Naive thymus-derived CD8-positive, alpha-beta T cell (primary cell): ENCODE measurements around the gene CMTR1. TPM values are rescaled to one million over a fixed set of nuclear protein-coding genes. Genes with fewer than 3 reads are reported as not detected.

Experiments
- ATAC-seq, 2 donors: fragments of 150-1000 bp; cut with Tn5 transposase in 1 of 2; sonication (Bioruptor Pico), chemical (Tn5 transposase) in 1 of 2; 1 replicate in 1 of 2; 2 replicates in 1 of 2; pipeline ENCODE4 v1.10.0; 2021; ENCODE audit warnings: mild to moderate bottlenecking in 2 of 2, moderate library complexity in 2 of 2
- POLR2A ChIA-PET: fragments of 350-600 bp; sonication (Branson Sonifier 250); formaldehyde crosslinking; loops from one replicate; lab custom pipeline; 2021; ENCODE audit warnings: antibody characterized with exemption; lab: Charles Lee
- DNase-seq, 10 donors: peaks; one replicate each; pipeline versions ENCODE4 v3.0.0 to v3.0.0-alpha.2; 2020 to 2022
- H3K27ac Mint-ChIP-seq, 10 donors: one replicate each; pipeline ENCODE4 v1.8.0; 2020 to 2022; ENCODE audit warnings: mild to moderate bottlenecking in 10 of 10, mixed read lengths in 10 of 10, moderate library complexity in 4 of 10, inconsistent platforms in 1 of 10
- H3K27me3 Mint-ChIP-seq, 5 donors: one replicate each; pipeline ENCODE4 v1.8.0; 2021 to 2022; ENCODE audit warnings: mixed read lengths in 5 of 5
- H3K36me3 Mint-ChIP-seq, 3 donors: one replicate each; pipeline ENCODE4 v1.8.0; 2020 to 2022; ENCODE audit warnings: mixed read lengths in 3 of 3, mild to moderate bottlenecking in 2 of 3, inconsistent platforms in 1 of 3
- H3K4me1 Mint-ChIP-seq, 4 donors: one replicate each; pipeline ENCODE4 v1.8.0; 2021 to 2022; ENCODE audit warnings: mixed read lengths in 4 of 4
- H3K4me3 Mint-ChIP-seq, 10 donors: one replicate each; pipeline ENCODE4 v1.8.0; 2020 to 2022; ENCODE audit warnings: mild to moderate bottlenecking in 10 of 10, mixed read lengths in 10 of 10, moderate library complexity in 6 of 10, inconsistent platforms in 1 of 10
- H3K9me3 Mint-ChIP-seq, 9 donors: one replicate each; pipeline ENCODE4 v1.8.0; 2020 to 2022; ENCODE audit warnings: mixed read lengths in 9 of 9, mild to moderate bottlenecking in 3 of 9, inconsistent platforms in 1 of 9, moderate library complexity in 1 of 9
- polyA plus RNA-seq, 3 donors: library from polyadenylated mRNA; unstranded; fragments of 300-500 nt; fragmentation: Illumina TruSeq; gene quantifications; one replicate each; pipeline ENCODE4 v1.2.3, GENCODE V29; 2021
- total RNA-seq, 8 experiments: library from RNA in 2 of 8; stranded (reverse) in 2 of 8; gene quantifications; one replicate each; pipeline ENCODE4 v1.2.3 and lab custom pipeline; 2021 to 2026

CMTR1 gene
- total and polyA plus RNA-seq, 5 experiments from 2014 or later: 19.2 to 66.8 (median 28.0) TPM

DNA sequence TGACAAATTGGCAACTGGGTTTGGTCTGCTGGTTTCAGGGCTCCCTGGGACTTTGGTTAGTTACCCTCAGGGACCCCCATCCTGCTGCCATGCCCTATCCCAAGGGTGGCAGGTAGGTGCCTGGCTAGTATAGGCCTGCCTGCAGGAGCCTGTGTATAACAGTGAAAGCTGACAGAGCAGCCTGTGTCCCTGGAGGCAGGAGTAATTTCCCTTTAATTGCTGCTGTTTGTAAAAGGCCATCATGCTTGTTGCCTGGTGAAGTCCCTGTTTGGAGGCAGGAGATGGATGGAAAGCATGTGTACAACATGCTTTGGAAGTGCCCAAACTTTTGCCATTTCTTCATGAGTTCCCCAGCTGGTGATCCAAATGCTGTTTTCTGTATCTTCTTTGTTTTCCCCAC is 30.1 kb downstream of the CMTR1 start:
- ATAC-seq (no peak), DNase-seq (no peak)
- POLR2A ChIA-PET: no interaction called here
- peaks cover 0 to 8% (median 0%) of the 10 kb centered on the region in 9 donors for H3K9me3 Mint-ChIP-seq
- peak overlapping the region in 2 of 10 donors; percentile 10 to 20 for H3K27ac Mint-ChIP-seq
- no peaks in the 10 kb centered on the region for H3K27me3 Mint-ChIP-seq
- peaks cover 21 to 94% (median 59%) of the 10 kb centered on the region in 3 donors for H3K36me3 Mint-ChIP-seq
- peaks cover 0 to 3% (median 0%) of the 10 kb centered on the region in 4 donors for H3K4me1 Mint-ChIP-seq
- H3K4me3 Mint-ChIP-seq: no peak overlapping the region

DNA sequence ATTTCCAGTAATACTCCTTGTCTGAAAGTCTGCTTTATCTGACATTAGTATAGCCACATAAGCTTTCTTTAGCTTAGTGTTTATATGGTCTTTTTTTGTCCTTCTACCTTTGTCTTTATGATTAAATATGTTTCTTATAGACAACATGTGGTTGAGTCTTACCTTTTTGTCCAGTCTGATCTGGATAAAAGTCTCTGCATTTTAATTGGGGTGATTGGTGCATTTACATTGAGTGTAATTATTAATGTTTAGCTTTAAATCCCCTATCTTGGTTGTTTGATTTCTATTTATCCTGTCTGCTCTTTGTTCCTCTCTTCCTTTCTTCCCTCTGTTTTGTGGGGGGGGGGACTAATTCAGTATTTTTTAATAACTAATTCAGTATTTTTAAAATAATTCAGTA is 34.7 kb downstream of the CMTR1 start:
- H3K27ac Mint-ChIP-seq: no peak overlapping the region
- peaks cover 0 to 8% (median 0%) of the 10 kb centered on the region in 9 donors for H3K9me3 Mint-ChIP-seq
- ATAC-seq (no peak), DNase-seq (no peak)
- H3K36me3 Mint-ChIP-seq: peaks cover 16 to 89% (median 44%) of the 10 kb centered on the region in 3 donors
- no peak overlapping the region for H3K4me3 Mint-ChIP-seq
- POLR2A ChIA-PET: no interaction called here
- H3K4me1 Mint-ChIP-seq: peaks cover 0 to 2% (median 0%) of the 10 kb centered on the region in 4 donors
- no peaks in the 10 kb centered on the region for H3K27me3 Mint-ChIP-seq

DNA sequence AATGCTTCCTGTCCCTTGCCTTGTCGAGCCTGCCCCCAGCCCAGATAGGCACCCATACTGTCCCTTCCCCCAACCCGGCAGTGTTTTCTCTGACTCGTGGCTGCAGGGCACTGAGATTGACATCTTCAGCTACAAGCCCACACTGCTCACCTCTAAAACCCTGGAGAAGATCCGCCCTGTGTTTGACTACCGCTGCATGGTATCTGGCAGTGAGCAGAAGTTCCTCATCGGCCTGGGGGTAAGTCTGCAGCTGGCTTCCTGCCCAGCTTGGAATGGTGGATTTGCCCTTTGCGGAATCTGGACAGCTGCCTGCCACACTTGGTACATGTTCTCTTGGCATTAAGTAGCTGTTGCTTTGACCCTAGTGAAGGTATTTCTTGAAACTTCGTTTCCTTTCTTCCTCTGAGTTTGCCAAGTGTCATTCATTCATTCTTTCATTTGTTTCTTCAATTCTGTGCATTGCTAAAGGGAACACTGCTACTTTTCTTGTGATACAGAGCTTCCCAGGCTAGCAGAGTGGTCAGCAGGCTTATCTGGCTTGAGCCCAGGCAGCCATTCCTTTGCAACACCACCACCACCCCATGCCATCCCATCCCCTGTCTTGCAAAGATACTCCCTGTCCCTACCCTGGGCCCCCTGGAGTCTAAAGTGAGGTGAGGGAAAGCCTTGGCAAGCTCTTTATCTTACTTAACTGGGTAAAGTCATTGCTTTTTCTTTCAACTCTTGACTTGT is 40.5 kb downstream of the CMTR1 start:
- no peaks in the 10 kb centered on the region for H3K27me3 Mint-ChIP-seq
- ATAC-seq: no peak
- H3K9me3 Mint-ChIP-seq: no peaks in the 10 kb centered on the region
- POLR2A ChIA-PET: no interaction called here
- H3K4me1 Mint-ChIP-seq: peaks cover 0 to 4% (median under 1%) of the 10 kb centered on the region in 4 donors
- no peak overlapping the region for H3K4me3 Mint-ChIP-seq
- H3K27ac Mint-ChIP-seq: peak overlapping the region in 4 of 10 donors; percentile 5 to 62 (median 18)
- DNase-seq: no peak
- peaks cover 9 to 88% (median 23%) of the 10 kb centered on the region in 3 donors for H3K36me3 Mint-ChIP-seq

DNA sequence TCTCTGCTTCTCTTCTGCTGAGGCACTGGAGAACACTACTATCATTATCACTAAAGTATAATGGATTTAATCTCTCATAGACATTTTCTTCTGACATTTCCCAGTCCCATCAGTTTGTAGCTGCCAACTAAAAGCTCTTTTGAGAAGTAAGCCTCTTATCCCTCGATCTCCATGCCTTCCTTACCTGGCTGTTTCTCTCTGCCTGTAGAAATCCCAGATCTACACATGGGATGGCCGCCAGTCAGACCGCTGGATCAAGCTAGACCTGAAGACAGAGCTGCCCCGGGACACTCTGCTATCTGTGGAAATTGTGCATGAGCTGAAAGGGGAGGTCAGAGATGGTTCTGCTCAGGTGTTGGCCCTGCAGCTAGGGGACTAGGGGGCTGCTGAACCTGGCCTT is 41.3 kb downstream of the CMTR1 start:
- Mint-ChIP-seq H3K9me3 (no peaks in the 10 kb centered on the region), H3K36me3 (peaks cover 9 to 90% (median 23%) of the 10 kb centered on the region in 3 donors), H3K4me3 (no peak overlapping the region), H3K27ac (peak overlapping the region in 2 of 10 donors; percentile 5 to 42), H3K4me1 (peaks cover 0 to 4% (median under 1%) of the 10 kb centered on the region in 4 donors), H3K27me3 (no peaks in the 10 kb centered on the region)
- POLR2A ChIA-PET: interaction anchor here (0.6 kb wide), 1 partner anchor 49 kb away, joined by 3 read pairs; no protein-coding TSS in a partner anchor
- DNase-seq (no peak), ATAC-seq (no peak)

DNA sequence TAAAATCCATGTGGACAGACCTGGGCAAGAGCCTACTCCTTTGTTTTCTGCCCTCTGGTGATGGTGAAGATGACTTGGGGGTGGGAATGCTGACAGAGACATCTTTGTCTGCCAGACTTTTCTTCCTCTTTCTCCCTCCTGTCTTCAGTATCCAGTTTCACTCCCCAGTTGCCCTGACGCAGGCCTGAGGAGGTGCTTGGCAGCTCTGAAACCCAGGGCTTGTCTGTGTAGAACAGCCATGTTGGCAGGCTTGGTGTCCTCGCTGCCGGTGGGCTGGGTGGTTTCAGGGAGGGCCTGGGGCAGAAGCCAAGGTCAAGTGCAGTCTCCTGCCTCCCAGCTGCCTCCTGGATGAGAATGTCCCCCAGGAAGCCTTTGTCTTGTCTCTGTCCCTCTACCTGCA is 44.2 kb downstream of the CMTR1 start:
- no peak for DNase-seq
- Mint-ChIP-seq H3K4me3 (no peak overlapping the region), H3K9me3 (no peaks in the 10 kb centered on the region), H3K27me3 (no peaks in the 10 kb centered on the region), H3K36me3 (peaks cover 3 to 79% (median 22%) of the 10 kb centered on the region in 3 donors), H3K27ac (peak overlapping the region in 2 of 10 donors; percentile 11 to 34), H3K4me1 (peaks cover 0 to 4% (median 0%) of the 10 kb centered on the region in 4 donors)
- no peak for ATAC-seq
- POLR2A ChIA-PET: interaction anchor here (1.1 kb wide), 1 partner anchor 44 kb away, joined by 3 read pairs; the partner anchor contains the start of gene CMTR1

DNA sequence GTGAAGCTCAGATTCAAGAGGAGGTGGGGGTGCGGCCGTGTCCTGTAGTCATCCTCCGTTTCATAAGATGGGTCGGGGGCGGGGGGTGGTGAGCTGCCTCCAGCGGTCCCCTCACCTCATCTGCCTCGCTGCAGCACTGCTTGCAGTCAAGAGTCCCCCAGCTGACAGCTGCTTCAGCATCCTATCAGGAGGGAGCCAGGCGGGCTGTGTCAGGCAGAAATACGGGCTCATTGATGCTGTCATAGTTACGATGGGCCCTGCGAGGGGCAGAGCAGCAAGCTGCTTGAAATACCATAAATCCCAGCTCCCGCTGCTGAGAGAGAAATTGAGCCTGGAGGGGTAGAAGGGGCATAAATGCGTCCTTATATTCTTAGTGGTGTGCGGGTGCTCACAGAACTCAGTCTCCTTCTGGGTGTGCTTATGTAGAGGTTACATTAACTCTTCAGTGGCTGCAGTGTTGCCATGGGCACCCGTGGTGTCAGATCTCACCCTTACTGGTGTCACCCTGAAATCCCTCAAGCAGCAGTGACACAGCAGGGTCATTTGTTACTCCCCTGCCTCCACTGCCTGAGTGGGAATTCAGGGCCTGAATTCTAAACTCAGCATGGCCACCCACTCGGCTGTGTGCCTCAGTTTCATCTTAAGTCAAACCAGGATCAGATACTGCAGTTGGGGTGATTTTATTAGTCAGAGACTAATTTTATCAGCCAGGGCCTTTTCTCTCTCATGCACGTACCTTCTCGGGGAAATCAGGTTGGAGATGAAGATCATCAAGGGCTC is 44.8 kb downstream of the CMTR1 start:
- ATAC-seq (no peak), DNase-seq (no peak)
- peaks cover 3 to 79% (median 16%) of the 10 kb centered on the region in 3 donors for H3K36me3 Mint-ChIP-seq
- peaks cover 0 to 6% (median 0%) of the 10 kb centered on the region in 4 donors for H3K4me1 Mint-ChIP-seq
- POLR2A ChIA-PET: interaction anchor here (1.1 kb wide), 2 partner anchors 45 to 58 kb away, joined by 3 read pairs; partner anchors contain the start of gene CMTR1
- H3K4me3 Mint-ChIP-seq: no peak overlapping the region
- H3K27me3 Mint-ChIP-seq: no peaks in the 10 kb centered on the region
- H3K27ac Mint-ChIP-seq: peak overlapping the region in 1 of 10 donors; percentile 34
- no peaks in the 10 kb centered on the region for H3K9me3 Mint-ChIP-seq

DNA sequence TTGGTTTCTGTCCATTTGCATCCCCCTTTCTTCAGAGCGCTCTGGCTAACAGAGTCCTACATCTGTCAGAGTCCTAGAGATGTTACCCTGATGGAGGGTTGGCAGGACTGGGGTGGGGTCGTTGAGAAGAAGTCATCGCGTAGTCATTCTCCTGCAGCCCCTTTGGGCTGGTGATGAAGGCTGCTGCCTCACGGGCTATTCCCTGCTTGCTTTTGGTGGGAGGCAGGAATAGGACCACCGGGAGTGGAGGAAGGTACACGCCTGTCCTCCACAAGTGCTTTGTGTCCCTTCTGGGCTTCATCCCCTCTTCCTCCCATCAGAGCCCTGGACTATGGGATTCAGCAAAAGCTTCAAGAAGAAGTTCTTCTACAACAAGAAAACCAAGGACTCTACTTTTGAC is 45.8 kb downstream of the CMTR1 start:
- ATAC-seq (no peak), DNase-seq (no peak)
- POLR2A ChIA-PET: interaction anchor here (0.6 to 1.1 kb wide), 2 partner anchors 57 to 68 kb away, joined by 3 to 4 read pairs; no protein-coding TSS in a partner anchor
- Mint-ChIP-seq H3K4me3 (no peak overlapping the region), H3K36me3 (peaks cover 3 to 74% (median 8%) of the 10 kb centered on the region in 3 donors), H3K27ac (peak overlapping the region in 3 of 10 donors; percentile 1 to 27 (median 5)), H3K27me3 (no peaks in the 10 kb centered on the region), H3K9me3 (no peaks in the 10 kb centered on the region), H3K4me1 (peaks cover 0 to 6% (median 0%) of the 10 kb centered on the region in 4 donors)

GRCh38 chr6:37479266-37479854 is 46.3 kb downstream of the CMTR1 start:
- POLR2A ChIA-PET: interaction anchor here (0.9 kb wide), 1 partner anchor 219 kb away, joined by 3 read pairs; no protein-coding TSS in a partner anchor
- no peak overlapping the region for H3K4me3 Mint-ChIP-seq
- no peak for DNase-seq
- peaks cover 0 to 68% (median 6%) of the 10 kb centered on the region in 3 donors for H3K36me3 Mint-ChIP-seq
- H3K9me3 Mint-ChIP-seq: no peaks in the 10 kb centered on the region
- no peak for ATAC-seq
- peaks cover 0 to 4% (median 0%) of the 10 kb centered on the region in 4 donors for H3K4me1 Mint-ChIP-seq
- no peaks in the 10 kb centered on the region for H3K27me3 Mint-ChIP-seq
- H3K27ac Mint-ChIP-seq: peak overlapping the region in 2 of 10 donors; percentile 1 to 27

DNA sequence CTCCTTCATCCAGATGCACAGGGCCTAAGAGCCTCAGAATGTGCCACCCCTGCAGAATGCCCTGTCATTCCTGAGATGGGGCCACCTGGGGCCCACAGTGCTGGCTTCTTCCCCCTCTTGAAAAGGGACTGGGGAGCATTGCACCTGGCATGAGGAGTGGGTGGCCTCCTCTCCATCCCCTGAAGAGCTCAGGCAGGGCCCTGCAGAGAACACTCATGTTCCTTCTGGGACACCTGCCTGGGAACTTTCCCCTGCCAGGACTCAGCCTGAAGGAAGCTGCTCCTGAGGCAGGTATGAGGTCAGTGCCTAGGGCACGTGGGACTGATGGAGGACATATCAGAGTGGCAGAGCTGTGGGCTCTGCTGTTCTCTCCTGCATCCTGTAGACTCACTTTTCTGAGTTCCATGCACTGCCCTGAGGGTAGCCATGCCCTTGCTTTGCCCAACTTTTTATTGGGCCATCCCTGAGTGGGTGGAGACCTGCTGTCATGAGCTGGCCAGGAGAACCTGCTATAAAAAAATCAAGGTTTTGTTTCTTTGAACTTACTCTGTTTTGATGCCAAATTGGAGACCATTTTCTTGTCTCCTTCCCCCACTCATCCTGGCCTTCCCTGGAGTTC is 47.2 kb downstream of the CMTR1 start:
- Mint-ChIP-seq H3K9me3 (no peaks in the 10 kb centered on the region), H3K36me3 (peaks cover 0 to 61% (median 3%) of the 10 kb centered on the region in 3 donors)

DNA sequence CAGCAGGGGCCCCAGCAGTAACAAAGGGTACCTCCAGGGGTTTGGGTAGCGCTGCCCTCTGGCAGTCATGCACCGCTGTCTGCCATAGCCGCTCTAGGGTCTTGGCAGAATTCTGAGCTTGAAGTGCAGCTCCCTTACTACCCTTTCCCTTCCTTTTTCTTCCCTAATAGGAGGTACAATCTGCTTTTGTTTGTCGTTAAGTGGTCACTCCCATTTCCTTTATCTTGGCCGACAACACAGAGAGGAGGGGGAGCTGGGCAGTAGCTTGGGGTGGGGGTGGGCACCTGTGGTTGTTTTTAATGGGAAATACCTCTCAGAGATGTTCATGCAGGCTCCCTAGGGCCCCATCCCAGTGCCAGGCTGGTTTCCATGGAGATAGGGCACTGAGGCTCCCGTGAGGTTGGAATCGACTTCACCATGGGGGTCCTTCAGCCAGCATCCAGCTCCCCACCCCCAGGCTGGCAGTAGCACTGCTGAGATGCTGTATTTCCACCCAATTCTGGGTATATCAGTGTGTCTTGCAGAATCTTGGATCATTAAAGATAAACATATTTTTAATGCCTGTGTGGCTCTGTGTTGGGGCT is 48.0 kb downstream of the CMTR1 start:
- H3K27me3 Mint-ChIP-seq: no peaks in the 10 kb centered on the region
- H3K4me1 Mint-ChIP-seq: peaks cover 0 to 5% (median 2%) of the 10 kb centered on the region in 4 donors
- POLR2A ChIA-PET: interaction anchor here (0.6 to 1.1 kb wide), 2 partner anchors 55 to 79 kb away, joined by 3 read pairs; no protein-coding TSS in a partner anchor
- H3K36me3 Mint-ChIP-seq: peaks cover 0 to 56% (median 3%) of the 10 kb centered on the region in 3 donors
- H3K9me3 Mint-ChIP-seq: no peaks in the 10 kb centered on the region
- no peak for DNase-seq
- no peak overlapping the region for H3K4me3 Mint-ChIP-seq
- H3K27ac Mint-ChIP-seq: peak overlapping the region in 4 of 10 donors; percentile 2 to 75 (median 48)
- ATAC-seq: no peak

More for the DNA sequence above, 47.2 kb downstream of the CMTR1 start:
- no peak for DNase-seq
- ATAC-seq: no peak
- POLR2A ChIA-PET: interaction anchor here (0.9 to 1.1 kb wide), 2 partner anchors 56 to 218 kb away, joined by 3 read pairs; no protein-coding TSS in a partner anchor
- H3K4me1 Mint-ChIP-seq: peaks cover 0 to 4% (median 0%) of the 10 kb centered on the region in 4 donors
- H3K4me3 Mint-ChIP-seq: no peak overlapping the region
- H3K27ac Mint-ChIP-seq: peak overlapping the region in 2 of 10 donors; percentile 24 to 72
- H3K27me3 Mint-ChIP-seq: no peaks in the 10 kb centered on the region
